ENCODE measurements around the gene CDK12.

DNA sequence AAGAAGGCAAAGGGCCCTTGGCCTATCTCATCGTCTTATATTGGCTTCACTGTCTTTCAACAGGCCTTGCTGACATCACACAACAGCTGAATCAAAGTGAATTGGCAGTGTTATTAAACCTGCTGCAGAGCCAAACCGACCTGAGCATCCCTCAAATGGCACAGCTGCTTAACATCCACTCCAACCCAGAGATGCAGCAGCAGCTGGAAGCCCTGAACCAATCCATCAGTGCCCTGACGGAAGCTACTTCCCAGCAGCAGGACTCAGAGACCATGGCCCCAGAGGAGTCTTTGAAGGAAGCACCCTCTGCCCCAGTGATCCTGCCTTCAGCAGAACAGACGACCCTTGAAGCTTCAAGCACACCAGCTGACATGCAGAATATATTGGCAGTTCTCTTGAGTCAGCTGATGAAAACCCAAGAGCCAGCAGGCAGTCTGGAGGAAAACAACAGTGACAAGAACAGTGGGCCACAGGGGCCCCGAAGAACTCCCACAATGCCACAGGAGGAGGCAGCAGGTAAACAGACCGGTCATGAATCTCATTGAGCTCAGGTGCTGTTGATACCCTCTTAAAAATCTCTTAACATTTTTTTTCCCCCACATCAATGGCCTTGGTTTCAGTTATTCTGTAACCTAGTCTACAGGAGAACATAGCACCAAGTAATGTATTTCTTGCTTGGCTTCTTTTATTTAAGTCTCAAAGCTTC lies 64.7 kb downstream of the CDK12 start:
- TF ChIP-seq, protein P1, sequence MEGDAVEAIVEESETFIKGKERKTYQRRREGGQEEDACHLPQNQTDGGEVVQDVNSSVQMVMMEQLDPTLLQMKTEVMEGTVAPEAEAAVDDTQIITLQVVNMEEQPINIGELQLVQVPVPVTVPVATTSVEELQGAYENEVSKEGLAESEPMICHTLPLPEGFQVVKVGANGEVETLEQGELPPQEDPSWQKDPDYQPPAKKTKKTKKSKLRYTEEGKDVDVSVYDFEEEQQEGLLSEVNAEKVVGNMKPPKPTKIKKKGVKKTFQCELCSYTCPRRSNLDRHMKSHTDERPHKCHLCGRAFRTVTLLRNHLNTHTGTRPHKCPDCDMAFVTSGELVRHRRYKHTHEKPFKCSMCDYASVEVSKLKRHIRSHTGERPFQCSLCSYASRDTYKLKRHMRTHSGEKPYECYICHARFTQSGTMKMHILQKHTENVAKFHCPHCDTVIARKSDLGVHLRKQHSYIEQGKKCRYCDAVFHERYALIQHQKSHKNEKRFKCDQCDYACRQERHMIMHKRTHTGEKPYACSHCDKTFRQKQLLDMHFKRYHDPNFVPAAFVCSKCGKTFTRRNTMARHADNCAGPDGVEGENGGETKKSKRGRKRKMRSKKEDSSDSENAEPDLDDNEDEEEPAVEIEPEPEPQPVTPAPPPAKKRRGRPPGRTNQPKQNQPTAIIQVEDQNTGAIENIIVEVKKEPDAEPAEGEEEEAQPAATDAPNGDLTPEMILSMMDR (IDR thresholded peaks at IDR 0.05) = no peak
- no peak for TF ChIP-seq POLR2A (IDR thresholded peaks at IDR 0.05)
